BJ (cell line): ENCODE data around the gene CDC25B. TPM values are rescaled to one million over a fixed set of nuclear protein-coding genes. Genes with fewer than 3 reads are reported as not detected.
A peak's percentile ranks its signal among the peaks of the same experiment; 100 is the strongest.

Experiments used
- CTCF ChIA-PET: fragments of 350-600 bp; formaldehyde crosslinking; extraction: SDS; loops from one replicate; lab custom pipeline; 2021; ENCODE audit warnings: antibody characterized with exemption, inconsistent platforms; lab: Yijun Ruan, JAX
- POLR2A ChIA-PET: fragments of 300-600 bp; sonication (Branson Sonifier 250); formaldehyde crosslinking; extraction: SDS; loops from one replicate; lab custom pipeline; 2021; ENCODE audit warnings: antibody characterized with exemption; lab: Charles Lee
- DNase-seq: peaks from one replicate; pipeline ENCODE4 v3.0.0-alpha.2; 2011; ENCODE audit warnings: low read depth
- H3K27me3 ChIP-seq: 2 replicates; pipeline ENCODE4 v1.6.0; 2011; ENCODE audit warnings: low read length; ENCODE audit not compliant: control insufficient read depth, insufficient read depth
- H3K36me3 ChIP-seq: 2 replicates; pipeline ENCODE4 v1.5.1; 2011; ENCODE audit warnings: low read length; ENCODE audit not compliant: control insufficient read depth, insufficient read depth
- H3K4me3 ChIP-seq: 2 replicates; pipeline ENCODE4 v1.5.1; 2011; ENCODE audit warnings: low read depth, mild to moderate bottlenecking, control low read depth, low read length
- CTCF ChIP-seq: IDR thresholded peaks from 2 replicates; pipeline ENCODE4 v1.5.1; 2011; ENCODE audit warnings: low read depth, mild to moderate bottlenecking, control low read depth, inconsistent platforms, low read length, moderate library complexity; ENCODE audit not compliant: insufficient read depth
- polyA plus RNA-seq: library from polyadenylated mRNA; depleted of rRNA; stranded (reverse); fragments of >200 nt; gene quantifications from 2 replicates; pipeline ENCODE4 v1.2.3, GENCODE V29; 2011

Gene CDC25B
- polyA plus RNA-seq, 1 experiment, result 68.1 TPM

DNA sequence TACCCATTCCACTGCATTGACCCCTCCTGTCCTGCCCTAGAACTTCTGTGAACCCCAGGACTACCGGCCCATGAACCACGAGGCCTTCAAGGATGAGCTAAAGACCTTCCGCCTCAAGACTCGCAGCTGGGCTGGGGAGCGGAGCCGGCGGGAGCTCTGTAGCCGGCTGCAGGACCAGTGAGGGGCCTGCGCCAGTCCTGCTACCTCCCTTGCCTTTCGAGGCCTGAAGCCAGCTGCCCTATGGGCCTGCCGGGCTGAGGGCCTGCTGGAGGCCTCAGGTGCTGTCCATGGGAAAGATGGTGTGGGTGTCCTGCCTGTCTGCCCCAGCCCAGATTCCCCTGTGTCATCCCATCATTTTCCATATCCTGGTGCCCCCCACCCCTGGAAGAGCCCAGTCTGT, 8.7 kb downstream of the CDC25B start:
- Histone ChIP-seq H3K36me3 (peaks cover 36% of the 10 kb centered on the region), H3K27me3 (no peaks in the 10 kb centered on the region), H3K4me3 (no peak overlapping the region)
- no peak for TF ChIP-seq CTCF
- no peak for DNase-seq
- ChIA-PET CTCF (interaction anchor here (0.6 to 1.3 kb wide), 3 partner anchors 9 to 268 kb away, joined by 3 to 5 read pairs (median 3); partner anchors contain the start of gene CDC25B), POLR2A (interaction anchor here (0.6 kb wide), 1 partner anchor 8 kb away, joined by 3 read pairs; the partner anchor contains the start of gene CDC25B)

DNA sequence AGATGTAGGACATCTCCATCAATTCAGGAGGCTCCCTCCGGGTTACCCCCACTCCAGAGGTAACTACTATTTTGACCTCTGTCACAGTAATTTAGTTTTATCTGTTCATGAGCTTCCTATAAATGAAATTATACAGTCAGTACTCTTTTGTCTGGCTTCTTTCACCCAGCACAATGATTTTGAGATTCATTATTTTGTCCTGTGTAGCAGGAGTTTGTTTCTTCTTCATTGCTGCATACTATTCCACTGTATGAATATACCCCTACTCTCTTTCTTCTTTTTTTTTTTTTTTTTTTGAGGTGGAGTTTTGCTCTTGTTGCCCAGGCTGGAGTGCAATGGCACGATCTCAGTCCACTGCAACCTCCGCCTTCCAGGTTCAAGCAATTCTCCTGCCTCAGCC, 12.4 kb downstream of the CDC25B start:
- CTCF ChIA-PET, result interaction anchor here (0.8 kb wide), 2 partner anchors 17 to 131 kb away, joined by 3 to 4 read pairs; no protein-coding TSS in a partner anchor
- TF ChIP-seq CTCF, result no peak
- DNase-seq, result no peak

GRCh38 chr20:3811467-3812258, 15.6 kb downstream of the CDC25B start:
- Histone ChIP-seq H3K36me3 (no peaks in the 10 kb centered on the region), H3K4me3 (peak overlapping the region; percentile 30), H3K27me3 (no peaks in the 10 kb centered on the region)
- CTCF ChIA-PET, result interaction anchor here (0.6 to 11.8 kb wide), 5 partner anchors 16 to 135 kb away, joined by 3 to 248 read pairs (median 3); partner anchors contain the start of genes CDC25B, CENPB and SPEF1
- POLR2A ChIA-PET, result no interaction called here
- peak; percentile 93 for DNase-seq
- no peak for TF ChIP-seq CTCF

More for the DNA sequence above, 12.4 kb downstream of the CDC25B start:
- H3K36me3 ChIP-seq, result peaks cover 10% of the 10 kb centered on the region
- no peaks in the 10 kb centered on the region for H3K27me3 ChIP-seq
- H3K4me3 ChIP-seq, result no peak overlapping the region
- POLR2A ChIA-PET, result no interaction called here

- ChIA-PET POLR2A (interaction anchor here (0.6 kb wide), 1 partner anchor 252 kb away, joined by 3 read pairs; no protein-coding TSS in a partner anchor), CTCF (interaction anchor here (0.9 to 11.8 kb wide), 3 partner anchors 16 to 135 kb away, joined by 3 to 248 read pairs (median 3); partner anchors contain the start of genes CDC25B, CENPB and SPEF1)
- no peaks in the 10 kb centered on the region for H3K27me3 ChIP-seq
- no peak for TF ChIP-seq CTCF
- H3K36me3 ChIP-seq, result no peaks in the 10 kb centered on the region
- no peak overlapping the region for H3K4me3 ChIP-seq
- DNase-seq, result no peak
Measured at GRCh38 chr20:3812259-3812681, 16.2 kb downstream of the CDC25B start.
